GM19463 (cell line): ENCODE data around the gene SAA2.
"Not testable (repeated sequence)": the region's sequence is repeated elsewhere in the genome, so short reads cannot be mapped to it uniquely, and the experiment has no call there.

Source experiments
- ATAC-seq: cut with Tn5 transposase; IDR thresholded peaks from one replicate; pipeline ENCODE4 v1.9.1; 2021; ENCODE audit warnings: mild to moderate bottlenecking, moderate library complexity; ENCODE audit not compliant: unreplicated experiment

The SAA2 gene

DNA sequence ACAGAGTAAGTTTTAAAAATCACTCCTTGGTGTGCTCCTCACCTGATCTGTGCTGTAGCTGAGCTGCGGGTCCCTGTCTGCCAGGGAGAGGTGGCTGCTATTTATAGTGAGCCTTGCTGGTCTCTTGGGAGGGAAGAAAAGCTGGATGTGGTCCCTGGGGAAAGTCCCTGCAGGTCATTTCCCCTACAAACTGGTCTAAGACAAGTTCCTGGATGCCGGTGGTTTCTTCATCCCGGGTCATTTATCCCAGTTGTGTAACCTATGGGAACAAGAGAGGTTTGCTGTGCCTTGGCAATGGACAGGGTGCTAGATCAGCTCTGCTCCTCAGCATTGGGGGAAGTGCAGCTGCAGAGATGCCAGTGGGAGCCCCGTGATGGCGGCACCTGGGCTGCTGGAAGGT, at the start of gene SAA2:
SAA2 (minus strand) TSS at position 108 of the 400 bp plus-strand sequence. CDS start 657 bp downstream, outside the sequence.
- no peak for ATAC-seq

DNA sequence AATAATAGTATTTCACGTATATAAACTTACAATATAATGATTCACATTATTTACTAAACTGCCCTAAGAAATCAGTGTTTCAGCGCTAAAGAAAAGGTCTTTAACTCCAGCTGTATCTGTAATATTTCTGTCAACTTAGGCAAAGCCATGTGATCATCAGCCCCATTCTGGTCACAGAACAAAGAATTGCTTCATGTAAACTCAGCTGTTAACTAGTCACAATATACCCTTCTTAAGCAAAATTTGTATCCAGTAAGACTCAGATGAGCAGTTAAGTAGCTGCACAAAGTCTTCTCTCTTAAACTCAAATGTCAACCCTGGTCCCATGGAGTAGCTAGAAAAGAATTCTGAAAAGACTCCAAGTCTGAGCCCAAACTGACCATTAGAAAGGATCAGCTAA, 46.8 kb upstream of the SAA2 start:
- ATAC-seq, result no peak

DNA sequence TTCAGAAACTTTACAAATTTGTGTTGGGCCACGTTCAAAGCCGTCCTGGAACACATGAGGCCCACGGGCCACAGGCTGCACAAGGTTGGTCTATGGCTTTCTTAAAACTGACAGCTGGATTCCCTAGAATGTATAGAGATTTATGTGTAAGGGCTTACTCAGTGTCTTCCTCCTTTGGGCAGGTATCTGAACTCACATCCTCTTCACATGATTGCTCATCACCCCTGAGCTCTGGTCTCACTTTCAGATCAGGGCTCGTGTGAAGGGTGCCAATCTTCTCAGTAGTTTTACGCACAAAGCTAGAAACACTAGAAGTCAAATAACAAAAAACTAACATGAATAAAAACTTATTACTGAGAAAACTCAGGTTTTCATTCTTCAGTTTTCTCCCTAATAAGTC, 46.4 kb upstream of the SAA2 start:
- peak; percentile 87 for ATAC-seq

DNA sequence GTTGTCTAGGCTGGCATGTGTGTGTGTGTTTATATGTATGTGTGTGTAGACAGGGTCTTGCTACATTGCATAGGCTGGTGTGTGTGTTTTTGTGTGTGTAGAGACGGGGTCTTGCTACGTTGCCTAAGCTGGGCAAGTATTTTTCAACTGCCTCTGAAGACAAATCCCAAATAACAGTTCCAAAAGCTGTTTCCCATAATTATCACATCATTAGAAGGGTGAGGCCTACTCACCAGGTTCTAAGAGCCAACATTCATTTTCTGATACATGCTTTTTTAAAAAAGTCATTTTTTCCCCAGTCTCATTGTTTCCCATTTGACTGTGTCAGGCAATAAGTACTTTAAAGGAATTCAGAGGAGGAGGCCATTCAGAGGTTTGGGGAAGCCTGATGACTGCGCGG, 40.4 kb upstream of the SAA2 start:
- no peak for ATAC-seq

DNA sequence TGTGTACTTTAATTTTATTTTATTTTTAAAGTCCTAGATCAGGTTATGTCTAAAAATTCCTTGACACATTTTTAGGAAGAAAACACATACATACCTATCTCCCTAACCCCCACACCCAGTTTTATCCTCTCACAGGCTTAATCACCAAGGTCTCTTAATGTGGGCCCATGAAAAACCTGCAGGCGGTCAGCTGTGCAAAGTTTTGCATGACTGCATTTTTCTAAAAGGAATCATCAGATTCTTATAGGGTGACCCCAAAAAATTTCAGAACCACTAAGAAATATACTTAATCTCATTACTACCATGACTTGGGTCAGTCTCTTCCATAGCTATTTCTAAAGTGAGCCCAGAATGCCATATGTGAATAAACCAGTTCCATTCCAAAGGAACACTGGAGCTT, 37.4 kb upstream of the SAA2 start:
- ATAC-seq, result no peak

DNA sequence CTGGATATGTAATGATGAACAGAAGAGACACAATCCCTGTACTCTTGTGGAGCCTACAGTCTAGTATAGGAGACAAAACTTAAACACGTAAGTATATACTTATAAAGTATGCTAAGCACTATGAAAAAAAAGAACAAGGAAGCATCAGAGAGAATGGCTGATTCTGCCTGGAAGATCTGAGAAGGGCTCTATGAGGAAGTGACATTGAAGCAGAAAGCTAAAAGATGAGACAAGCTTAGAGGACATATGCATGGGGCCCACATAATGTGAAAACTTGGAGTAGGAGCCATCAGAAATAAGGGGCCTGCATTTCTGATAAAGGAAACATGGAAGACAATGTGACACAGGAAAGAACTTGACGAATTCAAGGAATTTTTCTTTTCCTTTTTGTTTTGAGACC, 34.2 kb upstream of the SAA2 start:
- no peak for ATAC-seq

DNA sequence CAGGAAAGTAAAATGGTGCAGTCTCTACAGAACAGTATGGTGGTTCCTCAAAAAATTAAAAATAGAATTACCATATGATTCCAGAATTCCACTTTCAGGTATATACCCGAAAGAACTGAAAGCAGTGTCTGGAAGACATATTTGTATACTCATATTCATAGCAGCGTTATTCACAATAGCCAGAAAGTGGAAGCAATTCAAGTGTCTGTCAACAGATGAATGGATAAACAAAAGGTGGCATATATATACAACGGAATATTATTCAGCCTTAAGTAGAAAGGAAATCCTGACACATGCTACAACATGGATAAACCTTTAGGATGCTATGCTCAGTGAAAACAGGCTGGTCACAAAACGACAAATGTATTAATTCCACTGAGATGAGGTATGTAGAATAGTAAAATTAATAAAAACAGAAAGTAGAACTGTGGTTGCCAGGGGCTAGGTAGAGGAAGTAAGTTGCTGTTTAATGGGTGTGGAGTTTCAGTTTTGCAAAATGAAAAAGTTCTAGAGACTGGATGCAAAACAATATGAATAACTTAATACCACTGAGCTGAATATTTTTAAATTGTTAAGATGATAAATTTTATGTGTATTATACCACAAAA, 32.1 kb upstream of the SAA2 start:
- ATAC-seq, result peak; percentile 96

DNA sequence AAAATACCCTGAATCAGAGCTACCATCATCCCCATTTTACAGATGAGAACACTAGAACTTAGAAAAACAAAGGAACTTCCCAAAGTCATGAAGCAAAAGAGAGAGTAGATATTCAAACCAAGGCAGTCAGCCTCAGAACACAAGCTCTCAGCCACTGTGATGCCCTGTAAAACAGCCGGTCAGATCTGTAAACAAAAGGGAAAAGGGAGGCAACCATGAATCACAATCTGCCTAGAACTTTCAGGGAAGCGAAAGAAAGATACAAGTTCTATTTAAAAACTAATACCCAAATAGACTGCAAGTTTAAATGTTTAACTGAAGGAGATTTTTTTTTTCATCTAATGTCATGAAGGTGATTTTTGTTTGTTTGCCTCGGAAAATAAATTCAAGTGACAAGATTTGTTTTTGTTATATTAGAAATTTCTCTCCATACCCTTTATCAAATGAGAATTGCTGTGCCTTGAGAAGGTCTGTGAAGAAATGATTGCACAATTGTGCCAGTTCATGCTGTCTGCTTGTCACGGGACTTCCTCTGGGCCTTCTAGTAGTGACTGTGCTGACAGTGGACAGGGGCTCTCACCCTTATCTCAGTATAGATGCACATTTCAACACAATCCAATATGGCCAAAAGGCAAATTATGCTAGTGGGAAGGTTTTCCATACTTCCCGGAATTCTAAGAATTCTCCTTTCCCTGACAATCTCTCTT, 29.2 kb upstream of the SAA2 start:
- no peak for ATAC-seq

DNA sequence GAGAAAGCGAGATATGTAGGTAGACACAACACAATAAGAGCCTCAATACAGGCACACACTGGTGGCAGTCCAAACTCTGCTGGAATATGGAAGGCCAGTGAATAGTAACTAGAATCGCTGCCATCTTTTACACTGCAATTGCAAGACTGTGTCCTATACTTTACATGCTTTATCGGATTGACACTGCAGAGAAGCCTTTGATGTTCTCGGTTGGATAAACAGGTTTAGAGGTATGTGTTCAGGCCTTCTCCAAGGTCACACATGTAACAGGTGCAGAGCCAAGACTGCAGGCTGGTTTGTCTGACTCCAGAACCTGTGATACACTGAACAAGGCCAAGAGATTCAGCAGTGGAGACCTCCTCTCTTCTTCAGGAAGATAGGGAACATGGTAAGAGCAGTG, 22.7 kb upstream of the SAA2 start:
- no peak for ATAC-seq

DNA sequence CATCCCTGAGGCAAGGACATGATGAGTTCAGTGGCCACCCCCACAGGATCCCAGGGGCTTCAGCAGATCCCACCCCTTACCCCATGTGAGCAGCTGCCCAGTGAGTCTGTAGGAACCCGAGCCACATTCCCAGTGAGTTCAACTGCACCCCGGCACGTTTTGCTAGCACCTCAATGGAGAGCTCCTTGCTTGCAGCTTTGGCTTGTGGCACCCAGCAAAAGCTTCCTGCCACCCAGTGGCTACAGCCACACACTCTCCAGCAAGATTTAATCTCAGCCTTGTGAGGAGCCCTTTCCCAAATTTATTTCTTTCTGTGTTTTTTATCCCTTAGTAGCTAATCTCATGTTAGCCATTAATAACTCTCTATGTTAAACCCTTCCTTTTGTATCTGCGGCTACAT, 21.6 kb upstream of the SAA2 start:
- no peak for ATAC-seq

DNA sequence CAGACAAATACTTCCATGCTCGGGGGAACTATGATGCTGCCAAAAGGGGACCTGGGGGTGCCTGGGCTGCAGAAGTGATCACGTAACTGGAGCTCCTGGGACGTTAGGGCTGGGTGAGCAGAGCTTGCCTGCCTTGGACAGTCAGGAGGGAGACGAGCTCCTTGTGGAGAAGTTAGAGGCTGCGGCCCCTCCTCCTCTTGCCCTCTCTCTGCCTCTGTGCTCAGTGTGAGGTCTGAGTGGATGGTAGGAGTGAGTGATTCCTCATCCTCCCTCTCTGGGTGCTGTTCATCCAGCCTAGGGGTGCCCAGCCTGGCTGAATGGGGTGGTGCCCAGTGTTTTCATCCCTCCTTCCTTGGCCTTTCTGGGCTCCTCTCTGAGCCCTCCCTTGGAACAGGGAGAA, 20.8 kb upstream of the SAA2 start:
- not testable (repeated sequence) for ATAC-seq

DNA sequence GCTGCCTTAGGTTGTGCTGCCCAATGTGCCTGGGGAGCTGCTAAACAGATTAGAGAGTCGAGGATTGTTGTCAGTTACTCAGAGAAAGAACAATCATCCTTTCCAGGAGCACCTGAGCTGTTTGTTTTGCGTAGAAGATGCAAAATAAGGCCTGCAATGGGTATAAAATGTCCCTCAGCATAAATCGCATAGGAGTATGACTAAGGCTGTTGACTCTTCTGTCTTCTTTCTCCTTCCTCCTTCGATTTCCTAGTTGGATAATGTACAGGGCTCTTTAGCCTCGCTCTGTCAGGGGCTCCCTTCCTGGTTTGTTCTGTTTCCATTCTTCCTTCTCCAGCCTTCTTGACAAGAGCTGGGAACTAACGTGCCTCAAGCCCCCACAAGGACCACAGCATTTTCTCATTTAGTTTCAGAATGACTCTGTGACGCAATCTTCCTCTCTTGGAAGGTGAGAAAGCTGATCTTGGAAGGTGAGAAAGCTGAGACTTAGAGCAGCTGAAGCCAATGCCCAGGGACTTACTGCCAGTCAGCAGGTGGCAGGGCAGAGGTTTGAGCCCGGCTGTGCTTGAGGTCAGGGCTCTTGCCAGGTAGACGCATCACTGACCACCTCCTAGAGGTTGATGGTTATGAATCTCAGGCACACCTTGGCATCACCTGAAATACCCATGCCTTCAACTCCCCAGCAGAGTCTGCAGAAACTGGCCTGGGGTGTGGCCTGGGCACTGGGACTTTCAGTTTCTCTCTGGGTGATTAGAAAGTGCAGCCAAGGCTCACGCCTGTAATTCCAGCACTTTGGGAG, 19.1 kb upstream of the SAA2 start:
- ATAC-seq, result peak; percentile 82

DNA sequence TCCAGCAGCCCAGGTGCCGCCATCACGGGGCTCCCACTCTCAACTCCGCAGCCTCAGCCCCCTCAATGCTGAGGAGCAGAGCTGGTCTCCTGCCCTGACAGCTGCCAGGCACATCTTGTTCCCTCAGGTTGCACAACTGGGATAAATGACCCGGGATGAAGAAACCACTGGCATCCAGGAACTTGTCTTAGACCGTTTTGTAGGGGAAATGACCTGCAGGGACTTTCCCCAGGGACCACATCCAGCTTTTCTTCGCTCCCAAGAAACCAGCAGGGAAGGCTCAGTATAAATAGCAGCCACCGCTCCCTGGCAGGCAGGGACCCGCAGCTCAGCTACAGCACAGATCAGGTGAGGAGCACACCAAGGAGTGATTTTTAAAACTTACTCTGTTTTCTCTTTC, 17.5 kb upstream of the SAA2 start, which contains the start of gene SAA1:
SAA1 (plus strand) TSS at position 316 of the 400 bp plus-strand sequence. CDS start 624 bp downstream, outside the sequence.
- no peak for ATAC-seq

DNA sequence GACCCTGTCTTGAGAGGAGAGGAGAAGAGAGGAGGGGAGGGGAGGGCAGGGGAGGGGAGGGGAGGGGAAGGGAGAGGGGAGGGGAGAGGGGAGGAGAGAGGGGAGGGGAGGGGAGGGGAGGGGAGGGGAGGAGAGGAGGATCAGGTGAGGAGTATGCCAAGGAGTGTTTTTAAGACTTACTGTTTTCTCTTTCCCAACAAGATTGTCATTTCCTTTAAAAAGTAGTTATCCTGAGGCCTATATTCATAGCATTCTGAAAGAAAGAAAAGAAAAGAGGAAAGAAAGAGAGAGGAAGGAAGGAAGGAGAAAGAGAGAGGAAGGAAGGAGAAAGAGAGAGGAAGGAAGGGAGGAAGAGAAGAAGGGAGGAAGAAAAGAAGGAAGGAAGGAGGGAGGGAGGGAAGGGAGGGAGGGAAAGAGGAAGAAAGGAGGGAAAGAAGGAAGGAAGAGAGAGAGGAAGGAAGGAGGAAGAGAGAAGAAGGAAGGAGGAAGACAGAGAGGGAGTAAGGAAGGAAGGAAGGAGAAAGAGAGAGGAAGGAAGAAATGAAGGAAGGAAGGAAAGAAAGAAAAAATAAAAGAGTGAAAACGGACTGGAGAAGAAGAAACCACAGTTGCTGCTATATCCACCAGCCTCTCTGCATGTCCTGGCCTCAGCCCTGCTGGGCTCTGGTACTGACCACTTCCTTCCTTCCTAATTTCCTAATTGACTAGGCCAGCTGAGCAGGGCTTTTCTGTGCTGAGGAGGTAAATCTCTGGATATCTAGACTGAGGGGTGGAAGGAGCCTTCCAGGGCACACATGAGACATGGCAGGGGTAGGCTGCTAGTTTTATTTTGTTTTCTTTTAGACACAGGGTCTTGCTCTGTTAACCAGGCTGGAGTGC, 16.4 kb upstream of the SAA2 start:
- no peak for ATAC-seq

DNA sequence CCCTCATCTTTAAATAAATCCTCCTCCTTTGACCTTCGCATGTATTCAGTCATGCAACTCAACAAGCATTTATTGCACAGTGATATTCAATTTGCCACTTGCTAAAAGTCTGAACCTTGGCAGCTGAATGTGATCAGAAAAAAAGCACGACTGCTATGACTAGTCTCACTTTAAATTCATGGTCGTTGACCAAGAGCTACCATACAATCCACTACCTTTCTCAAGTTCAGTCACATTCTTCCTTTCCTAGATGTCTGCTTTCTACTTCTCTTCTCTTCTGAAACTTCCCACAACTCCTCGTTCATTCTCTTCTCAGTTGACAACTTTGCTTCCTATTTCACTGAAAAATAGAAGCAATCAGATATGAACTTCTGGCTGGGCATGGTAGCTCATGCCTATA, 15.6 kb upstream of the SAA2 start:
- ATAC-seq, result no peak

DNA sequence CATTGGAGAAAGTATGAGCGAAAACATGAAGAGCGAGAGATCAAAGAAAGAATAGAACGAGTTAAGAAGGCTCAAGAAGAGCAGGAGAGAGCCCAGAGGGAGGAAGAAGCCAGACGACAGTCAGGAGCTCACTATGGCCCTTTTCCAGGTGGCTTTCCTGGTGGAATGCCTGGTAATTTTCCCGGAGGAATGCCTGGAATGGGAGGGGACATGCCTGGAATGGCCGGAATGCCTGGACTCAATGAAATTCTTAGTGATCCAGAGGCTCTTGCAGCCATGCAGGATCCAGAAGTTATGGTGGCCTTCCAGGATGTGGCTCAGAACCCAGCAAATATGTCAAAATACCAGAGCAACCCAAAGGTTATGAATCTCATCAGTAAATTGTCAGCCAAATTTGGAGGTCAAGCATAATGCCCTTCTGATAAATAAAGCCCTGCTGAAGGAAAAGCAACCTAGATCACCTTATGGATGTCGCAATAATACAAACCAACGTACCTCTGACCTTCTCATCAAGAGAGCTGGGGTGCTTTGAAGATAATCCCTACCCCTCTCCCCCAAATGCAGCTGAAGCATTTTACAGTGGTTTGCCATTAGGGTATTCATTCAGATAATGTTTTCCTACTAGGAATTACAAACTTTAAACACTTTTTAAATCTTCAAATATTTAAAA, 14.3 kb upstream of the SAA2 start:
- ATAC-seq, result not testable (repeated sequence)

DNA sequence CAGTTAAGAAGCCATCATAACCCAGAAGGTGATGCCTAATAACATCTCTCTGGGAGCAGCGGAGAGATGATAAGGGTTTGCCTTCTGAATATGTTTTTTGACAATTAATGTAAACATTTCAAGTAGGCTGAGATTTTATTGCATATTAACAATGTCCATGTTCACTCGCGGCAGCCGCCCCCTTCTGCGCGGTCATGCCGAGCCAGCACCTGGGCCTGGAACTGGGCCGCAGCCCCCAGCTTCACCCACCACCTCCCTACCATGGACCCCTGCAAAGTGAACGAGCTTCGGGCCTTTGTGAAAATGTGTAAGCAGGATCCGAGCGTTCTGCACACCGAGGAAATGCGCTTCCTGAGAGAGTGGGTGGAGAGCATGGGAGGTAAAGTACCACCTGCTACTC, 13.3 kb upstream of the SAA2 start:
- ATAC-seq, result no peak

DNA sequence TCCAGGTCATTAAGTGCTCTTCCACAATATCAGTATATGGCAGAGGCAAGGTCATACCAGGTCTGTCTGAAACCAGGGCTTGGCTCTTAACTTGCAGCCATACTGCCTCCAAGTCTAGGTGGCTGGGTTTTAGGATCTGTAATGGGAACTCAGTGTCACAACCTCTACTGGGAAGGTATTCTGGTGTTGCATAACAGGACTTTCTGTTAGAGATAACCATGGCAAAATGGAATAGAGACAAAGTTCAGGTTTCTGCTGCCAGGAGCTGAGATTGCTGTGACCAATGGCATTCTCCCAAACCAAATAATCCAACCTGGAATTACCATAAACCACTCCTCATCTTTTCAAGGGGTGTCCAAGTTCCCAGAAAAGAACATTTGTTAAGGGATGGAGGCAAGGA, 10.8 kb upstream of the SAA2 start:
- ATAC-seq, result no peak

DNA sequence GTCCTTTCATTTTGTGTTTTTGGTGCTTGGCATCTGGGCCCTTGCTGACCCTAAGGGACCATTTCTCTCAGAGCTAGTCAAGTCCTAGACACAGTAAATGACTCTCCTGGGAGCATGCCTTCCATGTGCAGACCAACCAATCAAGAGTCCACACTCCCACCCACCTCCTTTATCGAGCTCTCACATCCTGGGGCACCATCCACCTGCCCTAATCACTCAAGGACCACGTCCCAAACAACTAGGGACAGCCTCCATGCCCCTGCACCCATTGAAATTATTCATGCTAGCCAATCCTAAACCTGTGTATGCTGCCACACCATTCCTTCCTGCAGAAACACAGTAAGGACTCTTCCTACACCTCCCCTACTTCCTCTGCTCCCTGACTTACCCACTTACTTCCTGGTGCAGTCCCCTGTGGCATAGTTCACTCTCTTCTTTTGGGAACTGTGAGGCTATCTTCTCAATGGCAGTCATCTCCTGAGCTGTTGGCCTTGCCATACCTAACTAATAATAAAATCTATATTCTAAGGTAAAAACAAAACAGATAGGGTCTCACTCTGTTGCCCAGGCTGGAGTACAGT, 6.4 kb upstream of the SAA2 start:
- no peak for ATAC-seq

DNA sequence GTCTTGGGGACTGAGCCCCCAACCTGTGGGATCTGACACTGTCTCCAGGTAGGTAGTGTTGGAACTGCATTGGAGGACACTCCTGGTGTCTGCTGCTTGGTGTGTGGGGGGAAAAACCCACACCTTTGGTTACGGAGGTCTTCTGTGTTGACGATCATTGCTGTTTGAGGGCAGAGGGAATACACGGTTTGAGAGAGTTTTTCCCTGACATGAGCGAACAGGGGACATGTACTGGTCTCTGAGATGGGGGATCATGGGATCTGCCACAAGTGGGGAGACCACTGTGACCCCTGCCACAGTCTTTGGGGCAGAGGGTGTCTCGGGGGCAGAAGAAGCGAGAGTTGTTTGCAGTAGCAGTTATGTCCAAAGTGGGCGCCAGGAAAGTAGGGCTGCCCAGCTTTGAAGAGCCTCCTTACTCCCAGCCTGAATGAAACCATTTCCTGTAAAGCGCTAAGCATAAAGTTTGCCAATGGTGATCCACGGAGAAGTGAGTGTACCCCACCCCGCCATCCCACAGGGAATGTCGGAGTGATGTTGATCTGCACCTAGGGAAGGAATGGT, 5.4 kb upstream of the SAA2 start:
- no peak for ATAC-seq
